Measurements from ENCODE around the gene ITPA. TPM values are rescaled to one million over a fixed set of nuclear protein-coding genes. Genes with fewer than 3 reads are reported as not detected.
A peak's percentile ranks its signal among the peaks of the same experiment; 100 is the strongest.

The ITPA gene
- total and polyA plus RNA-seq, 2 donors: 17.0 to 40.8 TPM

- no peak overlapping the region for H3K27ac ChIP-seq (ENCODE audit: low read depth)
- no peak overlapping the region for H3K4me3 ChIP-seq (ENCODE audit: low read depth, low read length)
- 83% methylated on average over 4 of the region's 4 CpGs for WGBS
- no peak for DNase-seq (ENCODE audit: extremely low spot score)
- H3K4me1 ChIP-seq (ENCODE audit: insufficient read depth): no peaks in the 10 kb centered on the region
- H3K36me3 ChIP-seq (ENCODE audit: insufficient read depth): no peaks in the 10 kb centered on the region
These were observed 26.5 kb downstream of the ITPA start for GRCh38 chr20:3235666-3236324.

- no peak for DNase-seq (ENCODE audit: extremely low spot score)
- 56% methylated on average over 25 of the region's 25 CpGs for WGBS
- no peak overlapping the region for H3K27ac ChIP-seq (ENCODE audit: low read depth)
- no peaks in the 10 kb centered on the region for H3K36me3 ChIP-seq (ENCODE audit: insufficient read depth)
- H3K4me1 ChIP-seq (ENCODE audit: insufficient read depth): no peaks in the 10 kb centered on the region
- no peak overlapping the region for H3K4me3 ChIP-seq (ENCODE audit: low read depth, low read length)
These were observed 28.0 kb downstream of the ITPA start for GRCh38 chr20:3237011-3237957.

- H3K4me3 ChIP-seq (ENCODE audit: low read depth, low read length): peak overlapping the region; percentile 70
- DNase-seq (ENCODE audit: extremely low spot score): no peak
- 4% methylated on average over 59 of the region's 59 CpGs for WGBS
- no peaks in the 10 kb centered on the region for H3K4me1 ChIP-seq (ENCODE audit: insufficient read depth)
- H3K36me3 ChIP-seq (ENCODE audit: insufficient read depth): no peaks in the 10 kb centered on the region
- no peak overlapping the region for H3K27ac ChIP-seq (ENCODE audit: low read depth)
These were observed 28.8 kb downstream of the ITPA start for GRCh38 chr20:3237958-3238615.

DNA sequence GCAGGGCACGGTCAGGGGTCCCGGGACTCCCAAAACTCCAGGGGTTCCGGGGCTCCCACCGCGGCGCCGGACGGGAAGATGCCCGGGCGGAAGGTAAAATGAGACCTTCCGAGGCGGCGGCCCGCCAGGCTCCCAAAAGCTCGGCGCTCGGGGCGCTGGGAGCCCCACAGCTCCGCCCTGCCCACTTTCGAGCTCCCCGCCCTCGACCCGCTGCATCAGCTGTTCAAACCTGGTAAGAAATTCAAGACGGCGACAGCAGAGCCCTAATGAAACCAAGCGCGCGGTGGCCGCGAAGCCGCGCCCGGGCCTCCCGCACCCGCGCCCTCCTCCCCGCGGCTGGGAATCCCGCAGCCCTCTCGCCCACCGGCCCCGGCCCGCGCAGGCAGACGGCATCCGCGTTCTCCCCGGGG is 29.3 kb downstream of the ITPA start:
- no peak for DNase-seq (ENCODE audit: extremely low spot score)
- H3K4me1 ChIP-seq (ENCODE audit: insufficient read depth): no peaks in the 10 kb centered on the region
- no peaks in the 10 kb centered on the region for H3K36me3 ChIP-seq (ENCODE audit: insufficient read depth)
- no peak overlapping the region for H3K27ac ChIP-seq (ENCODE audit: low read depth)
- peak overlapping the region; percentile 70 for H3K4me3 ChIP-seq (ENCODE audit: low read depth, low read length)
- under 1% methylated on average over 48 of the region's 48 CpGs for WGBS

- under 1% methylated on average over 107 of the region's 107 CpGs for WGBS
- no peak for DNase-seq (ENCODE audit: extremely low spot score)
- Histone ChIP-seq H3K36me3 (ENCODE audit: insufficient read depth) (no peaks in the 10 kb centered on the region), H3K4me3 (ENCODE audit: low read depth, low read length) (peak within 1 kb of the TSS; percentile 70), H3K4me1 (ENCODE audit: insufficient read depth) (no peaks in the 10 kb centered on the region), H3K27ac (ENCODE audit: low read depth) (no peak within 1 kb of the TSS)
These were observed 29.9 kb downstream of the ITPA start, which contains the start of gene SLC4A11 for GRCh38 chr20:3239026-3239866. Gene SLC4A11 (minus strand): TSS chr20:3239190. CDS start chr20:3239137, 53 bp downstream.

GRCh38 chr20:3239867-3240775 is 30.8 kb downstream of the ITPA start:
- no peaks in the 10 kb centered on the region for H3K4me1 ChIP-seq (ENCODE audit: insufficient read depth)
- H3K4me3 ChIP-seq (ENCODE audit: low read depth, low read length): peak overlapping the region; percentile 70
- 15% methylated on average over 54 of the region's 54 CpGs for WGBS
- no peaks in the 10 kb centered on the region for H3K36me3 ChIP-seq (ENCODE audit: insufficient read depth)
- no peak overlapping the region for H3K27ac ChIP-seq (ENCODE audit: low read depth)
- DNase-seq (ENCODE audit: extremely low spot score): no peak

GRCh38 chr20:3240776-3241363 is 31.6 kb downstream of the ITPA start:
- no peaks in the 10 kb centered on the region for H3K36me3 ChIP-seq (ENCODE audit: insufficient read depth)
- no peak overlapping the region for H3K27ac ChIP-seq (ENCODE audit: low read depth)
- WGBS: 88% methylated on average over 15 of the region's 15 CpGs
- no peak overlapping the region for H3K4me3 ChIP-seq (ENCODE audit: low read depth, low read length)
- DNase-seq (ENCODE audit: extremely low spot score): no peak
- H3K4me1 ChIP-seq (ENCODE audit: insufficient read depth): no peaks in the 10 kb centered on the region

GRCh38 chr20:3242172-3242692 is 32.9 kb downstream of the ITPA start:
- WGBS: 71% methylated on average over 6 of the region's 6 CpGs
- Histone ChIP-seq H3K4me1 (ENCODE audit: insufficient read depth) (no peaks in the 10 kb centered on the region), H3K36me3 (ENCODE audit: insufficient read depth) (no peaks in the 10 kb centered on the region), H3K27ac (ENCODE audit: low read depth) (no peak overlapping the region), H3K4me3 (ENCODE audit: low read depth, low read length) (no peak overlapping the region)
- no peak for DNase-seq (ENCODE audit: extremely low spot score)

DNA sequence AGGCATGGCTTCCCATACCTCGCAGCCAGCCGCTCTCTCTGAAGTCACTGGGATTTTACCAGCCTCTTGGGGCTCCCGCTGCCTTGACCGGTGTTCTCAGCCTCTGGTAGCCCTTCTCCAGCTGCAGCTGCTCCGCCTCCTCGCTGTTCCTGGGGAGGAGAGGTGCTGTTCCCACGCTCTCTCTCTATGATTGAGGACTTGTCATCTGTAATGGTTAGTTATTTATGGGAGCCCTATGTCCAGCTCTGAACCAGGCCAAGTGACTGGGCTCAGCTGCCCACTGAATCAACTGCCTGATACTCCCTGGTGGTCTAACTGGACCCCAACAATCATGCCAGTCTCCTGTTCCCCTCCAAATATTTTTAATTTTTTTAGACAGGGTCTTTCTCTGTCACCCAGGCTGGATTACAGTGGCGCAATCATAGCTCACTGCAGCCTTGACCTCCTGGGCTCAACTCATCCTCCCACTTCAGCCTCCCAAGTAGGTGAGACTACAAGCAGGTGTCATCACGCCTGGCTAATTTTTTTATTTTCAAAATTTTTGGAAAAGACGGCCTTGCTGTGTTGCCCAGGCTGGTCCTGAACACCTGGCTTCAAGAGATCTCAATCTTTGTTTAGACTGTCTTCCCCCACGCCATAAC is 34.5 kb downstream of the ITPA start:
- Histone ChIP-seq H3K36me3 (ENCODE audit: insufficient read depth) (no peaks in the 10 kb centered on the region), H3K4me3 (ENCODE audit: low read depth, low read length) (no peak overlapping the region), H3K27ac (ENCODE audit: low read depth) (no peak overlapping the region), H3K4me1 (ENCODE audit: insufficient read depth) (peaks cover 4% of the 10 kb centered on the region)
- no peak for DNase-seq (ENCODE audit: extremely low spot score)
- WGBS: 69% methylated on average over 11 of the region's 11 CpGs

DNA sequence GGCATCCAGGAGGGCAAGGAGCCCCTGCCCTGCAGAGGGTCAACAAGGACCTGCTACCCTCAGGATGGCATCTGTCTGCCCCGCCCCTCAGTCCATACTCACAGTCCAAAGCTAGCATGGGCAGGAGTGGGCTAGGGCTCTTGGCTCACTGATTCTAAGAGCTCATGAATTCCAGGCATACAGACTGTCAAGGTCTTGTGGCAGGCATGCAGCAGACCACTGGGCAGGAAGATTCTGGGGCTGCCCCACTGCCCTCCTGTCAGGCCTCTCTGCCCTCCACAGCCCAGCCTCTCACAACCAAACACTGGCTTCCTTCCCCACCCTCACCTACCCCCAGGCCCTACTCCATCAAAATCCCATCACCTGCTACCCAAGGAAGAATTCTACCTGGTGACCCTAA is 35.3 kb downstream of the ITPA start:
- H3K4me1 ChIP-seq (ENCODE audit: insufficient read depth): peaks cover 4% of the 10 kb centered on the region
- DNase-seq (ENCODE audit: extremely low spot score): no peak
- WGBS: 95% methylated on average over 1 of the region's 1 CpG
- H3K4me3 ChIP-seq (ENCODE audit: low read depth, low read length): no peak overlapping the region
- no peak overlapping the region for H3K27ac ChIP-seq (ENCODE audit: low read depth)
- no peaks in the 10 kb centered on the region for H3K36me3 ChIP-seq (ENCODE audit: insufficient read depth)

DNA sequence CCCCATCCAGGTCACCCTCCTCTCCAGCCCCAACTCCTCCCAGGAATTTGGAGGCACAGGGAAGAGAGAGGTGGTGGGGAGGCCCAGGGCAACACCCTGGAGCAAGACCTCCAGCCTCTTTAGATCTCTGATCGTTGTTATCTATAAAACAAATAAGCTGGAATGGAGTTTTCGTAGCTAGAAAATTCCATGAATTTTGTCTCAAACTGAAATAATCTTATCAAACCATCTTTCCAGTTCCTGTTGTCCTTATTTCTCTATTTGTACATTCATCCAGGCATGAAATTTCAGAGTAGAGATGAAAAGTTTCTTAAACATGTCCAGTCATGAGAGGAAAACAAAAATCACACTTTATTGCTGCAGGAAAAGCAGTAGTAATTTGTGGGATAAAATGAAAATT is 35.9 kb downstream of the ITPA start:
- Histone ChIP-seq H3K4me1 (ENCODE audit: insufficient read depth) (peaks cover 4% of the 10 kb centered on the region), H3K4me3 (ENCODE audit: low read depth, low read length) (no peak overlapping the region), H3K27ac (ENCODE audit: low read depth) (no peak overlapping the region), H3K36me3 (ENCODE audit: insufficient read depth) (no peaks in the 10 kb centered on the region)
- WGBS: 53% methylated on average over 2 of the region's 2 CpGs
- no peak for DNase-seq (ENCODE audit: extremely low spot score)

Measured in urinary bladder (tissue), 4 donors.